Prostate gland (tissue), 2 donors: ENCODE data around the gene SERINC5. TPM values are rescaled to one million over a fixed set of nuclear protein-coding genes. Genes with fewer than 3 reads are reported as not detected.

ENCODE experiments used
- DNase-seq: peaks from one replicate; pipeline ENCODE4 v3.0.0-alpha.2; 2019; ENCODE audit warnings: low spot score
- H3K27ac ChIP-seq, 2 donors: fragments of 200-600 bp; sonication (generic); 2 replicates each; pipeline ENCODE4 v1.5.1; 2017 to 2019
- H3K27me3 ChIP-seq: fragments of 200-600 bp; sonication (generic); replicated peaks from 2 replicates; pipeline ENCODE4 v1.5.1; 2019; ENCODE audit not compliant: insufficient read depth
- H3K36me3 ChIP-seq, 2 donors: fragments of 200-600 bp; sonication (generic); 1 replicate in 1 of 2; 2 replicates in 1 of 2; pipeline versions ENCODE4 v1.5.1 to v1.8.1; 2017 to 2019
- H3K4me1 ChIP-seq: fragments of 200-600 bp; sonication (generic); replicated peaks from 2 replicates; pipeline ENCODE4 v1.5.1; 2019
- H3K4me3 ChIP-seq, 2 donors: fragments of 200-600 bp; sonication (generic); 2 replicates each; pipeline ENCODE4 v1.5.1; 2017 to 2019
- H3K9me3 ChIP-seq: fragments of 200-600 bp; sonication (generic); 2 replicates; pipeline ENCODE4 v1.5.1; 2017
- POLR2A ChIP-seq: fragments of 450-650 bp; IDR thresholded peaks from one replicate; pipeline ENCODE4 v1.6.1; 2016; ENCODE audit warnings: antibody characterized with exemption, mild to moderate bottlenecking
- POLR2AphosphoS5 ChIP-seq: sonication (generic); formaldehyde crosslinking; IDR thresholded peaks from one replicate; pipeline ENCODE4 v1.6.1; 2017; ENCODE audit warnings: antibody characterized with exemption
- WGBS: methylation state at CpG from one replicate; pipeline ENCODE4 v1.1.5; 2018; 5-methylcytosine and 5-hydroxymethylcytosine counted together
- intact Hi-C: fragments of 100-400 bp; cut with DNase I; formaldehyde crosslinking; loops from one replicate; pipeline ENCODE4 v1.14.2; 2022
- total RNA-seq, 2 donors: library from RNA; depleted of rRNA; stranded (reverse); fragments of >200 nt; gene quantifications; one replicate each; pipeline ENCODE4 v1.1.0, GENCODE V29; 2016
- TF ChIP-seq, protein P1 (sequence below), 4 experiments: fragments of 200-600 bp in 2 of 4; fragments of 450-650 bp in 2 of 4; sonication (generic) in 2 of 4; IDR thresholded peaks; 1 replicate in 3 of 4; 2 replicates in 1 of 4; pipeline ENCODE4 v1.5.1; 2016 to 2019; ENCODE audit warnings: antibody characterized with exemption in 4 of 4, mild to moderate bottlenecking in 2 of 4, moderate library complexity in 2 of 4

SERINC5 gene
- total RNA-seq, 2 donors from 2014 or later = 127 to 205 TPM

DNA sequence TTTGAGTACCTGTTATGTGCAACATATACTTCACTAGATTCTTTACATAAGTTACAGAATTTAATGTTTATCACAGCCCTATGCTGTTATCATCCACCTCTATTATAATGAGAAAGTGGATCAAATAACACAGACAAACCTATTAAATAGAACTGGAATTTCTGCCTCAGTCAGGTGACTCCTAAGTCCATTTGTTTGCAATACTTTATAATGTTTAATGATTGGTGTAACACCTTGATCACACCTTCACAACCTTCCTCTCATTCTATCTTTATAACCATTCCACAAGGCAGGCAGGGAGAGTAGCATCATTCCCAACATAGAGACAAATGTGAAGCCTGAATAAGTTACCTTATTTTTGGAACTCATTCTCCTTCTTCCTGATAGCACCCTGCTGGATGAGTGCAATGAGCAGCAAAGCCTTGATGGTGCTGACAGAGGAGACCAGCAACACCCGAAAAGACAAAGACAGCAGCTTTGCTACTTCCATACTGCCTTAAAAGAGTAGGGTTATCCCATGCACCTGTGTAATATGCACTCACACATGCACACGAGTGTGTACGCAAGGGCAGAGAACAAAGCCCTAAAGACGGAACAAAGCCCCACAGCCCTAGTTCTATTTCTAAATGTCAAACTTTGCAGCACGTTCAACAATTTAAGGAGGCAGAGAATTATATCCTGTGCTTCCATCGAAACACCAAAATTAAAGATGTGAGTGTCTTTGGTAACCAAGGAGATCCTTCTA lies 30.5 kb downstream of the SERINC5 start:
- no peak overlapping the region for H3K4me3 ChIP-seq
- no peaks in the 10 kb centered on the region for H3K9me3 ChIP-seq
- peak overlapping the region in 1 of 2 donors; percentile 11 for H3K27ac ChIP-seq
- no peaks in the 10 kb centered on the region for H3K27me3 ChIP-seq
- H3K36me3 ChIP-seq = no peaks in the 10 kb centered on the region
- WGBS = 68% methylated on average over 6 of the region's 6 CpGs
- peaks cover 14% of the 10 kb centered on the region for H3K4me1 ChIP-seq
- intact Hi-C loops = no loop called here
- no peak for DNase-seq
- TF ChIP-seq, protein P1, sequence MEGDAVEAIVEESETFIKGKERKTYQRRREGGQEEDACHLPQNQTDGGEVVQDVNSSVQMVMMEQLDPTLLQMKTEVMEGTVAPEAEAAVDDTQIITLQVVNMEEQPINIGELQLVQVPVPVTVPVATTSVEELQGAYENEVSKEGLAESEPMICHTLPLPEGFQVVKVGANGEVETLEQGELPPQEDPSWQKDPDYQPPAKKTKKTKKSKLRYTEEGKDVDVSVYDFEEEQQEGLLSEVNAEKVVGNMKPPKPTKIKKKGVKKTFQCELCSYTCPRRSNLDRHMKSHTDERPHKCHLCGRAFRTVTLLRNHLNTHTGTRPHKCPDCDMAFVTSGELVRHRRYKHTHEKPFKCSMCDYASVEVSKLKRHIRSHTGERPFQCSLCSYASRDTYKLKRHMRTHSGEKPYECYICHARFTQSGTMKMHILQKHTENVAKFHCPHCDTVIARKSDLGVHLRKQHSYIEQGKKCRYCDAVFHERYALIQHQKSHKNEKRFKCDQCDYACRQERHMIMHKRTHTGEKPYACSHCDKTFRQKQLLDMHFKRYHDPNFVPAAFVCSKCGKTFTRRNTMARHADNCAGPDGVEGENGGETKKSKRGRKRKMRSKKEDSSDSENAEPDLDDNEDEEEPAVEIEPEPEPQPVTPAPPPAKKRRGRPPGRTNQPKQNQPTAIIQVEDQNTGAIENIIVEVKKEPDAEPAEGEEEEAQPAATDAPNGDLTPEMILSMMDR (IDR thresholded peaks at IDR 0.05) = no peak
- TF ChIP-seq POLR2A (no peak), POLR2AphosphoS5 (peak; percentile 68)

DNA sequence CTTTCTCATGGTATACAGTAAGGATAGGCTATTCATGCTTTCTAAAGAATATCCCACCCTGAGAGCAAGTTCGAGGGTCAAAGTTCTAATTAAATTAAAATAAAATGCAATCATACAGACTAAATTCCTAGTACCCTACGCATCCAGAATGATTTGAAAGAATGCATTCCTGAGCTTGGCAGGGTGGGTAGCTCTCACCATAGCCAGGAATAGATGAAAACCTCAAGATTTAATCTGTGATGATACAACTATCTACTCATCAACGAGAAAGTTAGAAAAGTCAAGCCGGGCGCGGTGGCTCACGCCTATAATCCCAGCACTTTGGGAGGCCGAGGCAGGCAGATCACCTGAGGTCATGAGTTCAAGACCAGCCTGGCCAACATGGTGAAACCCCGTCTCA lies 32.3 kb downstream of the SERINC5 start:
- intact Hi-C loops = no loop called here
- no peaks in the 10 kb centered on the region for H3K9me3 ChIP-seq
- no peak for TF ChIP-seq POLR2AphosphoS5
- TF ChIP-seq, protein P1 (IDR thresholded peaks at IDR 0.05) = no peak
- no peak for TF ChIP-seq POLR2A
- 91% methylated on average over 9 of the region's 9 CpGs for WGBS
- H3K27me3 ChIP-seq = no peaks in the 10 kb centered on the region
- peaks cover 12% of the 10 kb centered on the region for H3K4me1 ChIP-seq
- H3K27ac ChIP-seq = no peak overlapping the region
- H3K36me3 ChIP-seq = no peaks in the 10 kb centered on the region
- no peak for DNase-seq
- H3K4me3 ChIP-seq = no peak overlapping the region

DNA sequence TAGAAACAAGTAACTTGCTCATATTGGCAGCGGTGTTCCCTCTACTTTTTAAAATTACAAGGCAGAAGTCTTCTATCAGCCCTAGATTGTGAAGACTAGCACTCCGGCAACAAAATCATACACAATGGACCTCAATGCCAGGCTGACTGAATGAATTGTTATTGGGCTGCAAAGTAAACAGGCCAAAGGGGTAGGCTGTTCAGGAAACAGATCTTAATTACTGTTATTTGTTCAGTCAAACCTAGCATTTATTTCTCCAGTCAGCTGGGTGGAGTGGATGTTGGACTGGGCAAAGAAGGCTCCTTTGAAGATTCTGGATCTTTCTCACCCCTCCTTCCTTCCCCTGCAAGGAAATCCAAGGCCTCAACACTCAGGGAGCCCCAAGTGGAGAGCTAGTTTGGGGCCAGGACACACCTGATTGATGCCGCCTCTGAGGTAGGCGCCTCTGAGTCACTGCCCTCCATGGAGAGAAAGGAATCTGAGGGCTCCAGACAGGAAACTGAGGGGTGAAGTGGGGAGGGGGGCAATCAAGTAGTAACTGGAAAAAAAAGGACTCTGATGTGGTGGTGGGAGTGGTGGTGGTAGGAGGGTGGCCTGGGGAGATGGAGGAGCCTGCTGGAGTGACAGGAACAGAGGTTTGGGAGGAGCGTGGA lies 35.5 kb downstream of the SERINC5 start:
- intact Hi-C loops = no loop called here

DNA sequence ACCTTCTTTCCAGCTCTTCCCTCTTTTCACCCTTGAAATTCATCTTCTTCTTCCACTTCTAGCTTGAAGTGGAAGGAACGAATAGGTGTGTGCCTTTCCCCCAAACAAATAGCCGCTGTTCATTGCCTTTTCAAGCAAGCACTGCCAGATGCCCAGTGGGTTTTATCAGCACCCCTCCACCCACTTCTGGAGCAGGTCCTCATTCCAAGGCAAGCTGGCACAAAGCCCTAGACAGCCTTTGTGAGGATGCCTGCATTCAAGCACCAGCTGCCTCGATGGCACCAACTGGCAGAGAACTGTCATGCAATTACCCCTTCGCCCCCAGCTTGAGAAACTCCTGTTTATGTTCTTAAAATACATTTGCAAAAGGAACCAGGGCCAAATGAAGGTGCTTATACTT lies 36.5 kb downstream of the SERINC5 start:
- H3K4me3 ChIP-seq = no peak overlapping the region
- 57% methylated on average over 4 of the region's 4 CpGs for WGBS
- H3K4me1 ChIP-seq = peaks cover 9% of the 10 kb centered on the region
- no peak for TF ChIP-seq POLR2A
- no peak for TF ChIP-seq POLR2AphosphoS5
- TF ChIP-seq, protein P1 (IDR thresholded peaks at IDR 0.05) = no peak
- H3K9me3 ChIP-seq = no peaks in the 10 kb centered on the region
- intact Hi-C loops = no loop called here
- no peak for DNase-seq
- H3K36me3 ChIP-seq = no peaks in the 10 kb centered on the region
- H3K27ac ChIP-seq = peak overlapping the region in 1 of 2 donors; percentile 70
- no peaks in the 10 kb centered on the region for H3K27me3 ChIP-seq

More for the DNA sequence above, 35.5 kb downstream of the SERINC5 start:
- peak overlapping the region; percentile 50 to 70 for H3K27ac ChIP-seq
- H3K4me1 ChIP-seq = peaks cover 9% of the 10 kb centered on the region
- no peaks in the 10 kb centered on the region for H3K27me3 ChIP-seq
- H3K4me3 ChIP-seq = no peak overlapping the region
- WGBS = 70% methylated on average over 5 of the region's 5 CpGs
- TF ChIP-seq POLR2AphosphoS5 = peak; percentile 48
- no peak for TF ChIP-seq POLR2A
- no peak for DNase-seq
- H3K9me3 ChIP-seq = no peaks in the 10 kb centered on the region
- no peaks in the 10 kb centered on the region for H3K36me3 ChIP-seq

DNA sequence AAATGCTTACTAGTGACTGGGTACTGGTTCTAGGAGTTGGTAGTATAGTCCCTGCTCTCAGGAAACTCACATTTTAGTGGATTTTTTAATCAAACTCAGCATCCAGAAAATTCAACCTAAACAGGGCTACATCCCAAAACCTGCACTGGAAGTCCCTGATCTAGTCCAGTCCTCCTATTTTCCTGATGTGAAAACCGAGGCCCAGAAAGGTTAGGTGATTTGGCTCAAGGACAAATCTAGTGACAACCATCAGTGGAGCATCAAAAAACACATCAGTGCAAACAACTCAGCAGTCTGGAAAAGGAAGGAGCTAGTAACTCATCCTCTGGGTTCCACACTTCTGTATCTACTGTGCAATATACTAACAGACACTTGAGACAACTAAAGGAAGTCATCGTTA lies 38.2 kb downstream of the SERINC5 start:
- intact Hi-C loops = no loop called here
- Histone ChIP-seq H3K4me1 (peaks cover 9% of the 10 kb centered on the region), H3K4me3 (no peak overlapping the region), H3K27ac (peak overlapping the region; percentile 10 to 32), H3K27me3 (no peaks in the 10 kb centered on the region), H3K9me3 (no peaks in the 10 kb centered on the region), H3K36me3 (no peaks in the 10 kb centered on the region)
- no peak for TF ChIP-seq POLR2AphosphoS5
- no peak for DNase-seq
- 51% methylated on average over 2 of the region's 2 CpGs for WGBS
